OCI-M1 (cell line): ENCODE data around the gene OR2AE1.

ENCODE experiments used
- DNase-seq: peaks from one replicate; lab custom pipeline; 2025; lab: John Stamatoyannopoulos, UW

The OR2AE1 gene

GRCh38 chr7:99860281-99861127 lies 16.3 kb downstream of the OR2AE1 start:
- no peak for DNase-seq

- DNase-seq = no peak
These were observed 21.6 kb downstream of the OR2AE1 start for GRCh38 chr7:99855236-99855635.

- DNase-seq = no peak
These were observed 28.2 kb downstream of the OR2AE1 start for GRCh38 chr7:99848420-99849216.

GRCh38 chr7:99844328-99844727 lies 32.5 kb downstream of the OR2AE1 start:
- no peak for DNase-seq

- DNase-seq = no peak
These were observed 33.0 kb downstream of the OR2AE1 start for GRCh38 chr7:99843808-99844207.

GRCh38 chr7:99842926-99843325 lies 33.9 kb downstream of the OR2AE1 start:
- no peak for DNase-seq

- DNase-seq = no peak
These were observed 36.5 kb downstream of the OR2AE1 start for GRCh38 chr7:99840136-99840869.

GRCh38 chr7:99839287-99840021 lies 37.4 kb downstream of the OR2AE1 start:
- peak; percentile 58 for DNase-seq

GRCh38 chr7:99837649-99838361 lies 39.0 kb downstream of the OR2AE1 start:
- DNase-seq = peak; percentile 96

GRCh38 chr7:99835189-99835588 lies 41.6 kb downstream of the OR2AE1 start:
- peak; percentile 99 for DNase-seq

GRCh38 chr7:99834382-99834781 lies 42.5 kb downstream of the OR2AE1 start:
- DNase-seq = peak; percentile 68

- peak; percentile 99 for DNase-seq
These were observed 43.5 kb downstream of the OR2AE1 start for GRCh38 chr7:99833289-99833877.

- DNase-seq = peak; percentile 94
These were observed 45.2 kb downstream of the OR2AE1 start for GRCh38 chr7:99831595-99831994.

- DNase-seq = no peak
These were observed 47.2 kb downstream of the OR2AE1 start for GRCh38 chr7:99829524-99830160.

- DNase-seq = peak; percentile 61
These were observed 48.0 kb downstream of the OR2AE1 start for GRCh38 chr7:99828811-99829210.

GRCh38 chr7:99827040-99827778 lies 49.6 kb downstream of the OR2AE1 start:
- peak; percentile 62 for DNase-seq
